GM12892 (cell line): Measurements from ENCODE around the gene CD28.

Experiments
- POLR2A ChIP-seq: IDR thresholded peaks from 2 replicates; pipeline ENCODE4 v1.6.1; 2011; ENCODE audit warnings: low read depth, low read length, control low read depth
- POLR2AphosphoS5 ChIP-seq: IDR thresholded peaks from 2 replicates; pipeline ENCODE4 v1.6.1; 2011; ENCODE audit warnings: low read depth, low read length, control low read depth

GRCh38 chr2:203664029-203664755 lies 42.2 kb upstream of the CD28 start:
- TF ChIP-seq POLR2A (no peak), POLR2AphosphoS5 (no peak)
